ENCODE measurements around the gene LILRA1. TPM values are rescaled to one million over a fixed set of nuclear protein-coding genes. Genes with fewer than 3 reads are reported as not detected.
"Not testable (repeated sequence)": the region's sequence is repeated elsewhere in the genome, so short reads cannot be mapped to it uniquely, and the experiment has no call there.

Gene LILRA1
- total and polyA plus RNA-seq, 4 experiments from 2014 or later, result not detected

DNA sequence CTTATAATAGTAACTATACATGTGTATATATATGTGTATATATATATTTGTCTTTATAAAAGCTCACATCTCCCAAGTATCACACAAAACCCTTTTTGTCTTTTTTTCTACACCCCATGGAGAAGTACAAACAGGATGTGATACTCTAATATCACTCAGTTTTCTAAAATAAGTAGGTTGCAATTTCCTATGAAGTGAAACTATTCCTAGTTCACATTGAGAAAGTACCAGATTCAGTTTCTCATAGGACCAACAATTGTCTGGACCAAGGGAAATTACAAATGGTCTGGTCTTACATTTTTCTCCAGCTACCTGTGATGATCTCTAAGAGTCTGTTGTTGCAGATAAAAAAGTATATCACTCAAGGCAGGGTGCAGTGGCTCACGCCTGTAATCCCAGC lies 19.0 kb downstream of the LILRA1 start:
- no peak for DNase-seq
- Histone ChIP-seq H3K36me3 (ENCODE audit: insufficient read depth, low read length) (no peaks in the 10 kb centered on the region), H3K27ac (ENCODE audit: low read depth, low read length) (no peak overlapping the region), H3K4me3 (ENCODE audit: low read length in 2 of 2) (no peak overlapping the region), H3K27me3 (ENCODE audit: insufficient read depth, low read length) (no peaks in the 10 kb centered on the region), H3K9me3 (ENCODE audit: control insufficient read depth in 1 of 2, low read length in 2 of 2) (no peaks in the 10 kb centered on the region), H3K4me1 (ENCODE audit: insufficient read depth, low read length) (no peaks in the 10 kb centered on the region)
- POLR2A ChIA-PET (ENCODE audit: partially characterized antibody), result no interaction called here
- Mint-ChIP-seq H3K36me3 (no peaks in the 10 kb centered on the region), H3K27ac (no peak overlapping the region), H3K27me3 (peaks cover 9 to 10% of the 10 kb centered on the region in 2 donors), H3K9me3 (peaks cover 0 to 23% (median 9%) of the 10 kb centered on the region in 8 donors), H3K4me1 (no peaks in the 10 kb centered on the region), H3K4me3 (no peak overlapping the region)
- CTCF ChIA-PET (ENCODE audit: partially characterized antibody), result no interaction called here
- intact Hi-C loops (cut with micrococcal nuclease), result no loop called here

DNA sequence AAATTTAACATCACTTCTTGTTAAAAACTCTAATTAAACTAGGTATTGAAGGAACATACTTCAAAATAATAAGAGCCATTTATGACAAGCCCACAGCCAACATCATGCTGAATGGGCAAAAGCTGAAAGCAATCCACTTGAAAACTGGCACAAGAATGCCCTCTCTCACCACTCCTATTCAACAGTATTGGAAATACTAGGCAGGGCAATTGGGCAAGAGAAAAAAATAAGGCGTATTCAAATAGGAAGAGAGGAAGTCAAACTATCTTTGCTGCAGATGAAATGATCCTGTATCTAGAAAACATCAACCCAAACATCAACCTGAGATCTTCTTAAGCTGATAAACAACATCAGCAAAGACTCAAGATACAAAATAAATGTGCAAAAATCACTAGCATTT lies 21.3 kb downstream of the LILRA1 start:
- Histone ChIP-seq H3K4me1 (ENCODE audit: insufficient read depth, low read length) (no peaks in the 10 kb centered on the region), H3K36me3 (ENCODE audit: insufficient read depth, low read length) (no peaks in the 10 kb centered on the region), H3K27ac (ENCODE audit: low read depth, low read length) (no peak overlapping the region), H3K9me3 (ENCODE audit: control insufficient read depth in 1 of 2, low read length in 2 of 2) (no peaks in the 10 kb centered on the region), H3K27me3 (ENCODE audit: insufficient read depth, low read length) (no peaks in the 10 kb centered on the region), H3K4me3 (ENCODE audit: low read length in 2 of 2) (no peak overlapping the region)
- Mint-ChIP-seq H3K9me3 (peaks cover 0 to 23% (median 9%) of the 10 kb centered on the region in 8 donors), H3K27ac (no peak overlapping the region), H3K4me1 (no peaks in the 10 kb centered on the region), H3K4me3 (no peak overlapping the region), H3K27me3 (peaks cover 3 to 7% of the 10 kb centered on the region in 2 donors), H3K36me3 (no peaks in the 10 kb centered on the region)
- DNase-seq, result no peak
- POLR2A ChIA-PET (ENCODE audit: partially characterized antibody), result no interaction called here
- intact Hi-C loops (cut with micrococcal nuclease), result no loop called here
- CTCF ChIA-PET (ENCODE audit: partially characterized antibody), result no interaction called here

DNA sequence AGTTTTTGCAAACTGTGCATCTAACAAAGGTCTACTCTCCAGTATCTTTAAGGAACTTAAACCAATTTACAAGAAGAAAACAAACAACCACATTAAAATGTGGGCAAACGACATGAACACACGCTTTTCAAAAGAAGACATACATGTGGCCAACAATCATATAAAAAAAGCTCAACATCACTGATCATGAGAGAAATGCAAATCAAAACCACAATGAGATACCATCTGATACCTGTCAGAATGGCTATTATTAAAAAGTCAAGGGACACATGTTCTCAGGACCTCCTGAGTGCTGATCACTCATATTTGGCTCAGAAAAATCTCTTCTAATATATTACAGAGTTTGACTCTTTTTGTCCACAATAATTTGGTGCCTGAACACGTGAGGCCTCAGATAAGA lies 22.6 kb downstream of the LILRA1 start:
- H3K4me3 ChIP-seq (ENCODE audit: low read length in 2 of 2), result no peak overlapping the region
- POLR2A ChIA-PET (ENCODE audit: partially characterized antibody), result no interaction called here
- CTCF ChIA-PET (ENCODE audit: partially characterized antibody), result no interaction called here
- DNase-seq, result no peak
- no peak overlapping the region for H3K4me3 Mint-ChIP-seq
- H3K36me3 Mint-ChIP-seq, result no peaks in the 10 kb centered on the region
- no peaks in the 10 kb centered on the region for H3K9me3 ChIP-seq (ENCODE audit: control insufficient read depth in 1 of 2, low read length in 2 of 2)
- no peaks in the 10 kb centered on the region for H3K4me1 ChIP-seq (ENCODE audit: insufficient read depth, low read length)
- no peaks in the 10 kb centered on the region for H3K4me1 Mint-ChIP-seq
- H3K27me3 ChIP-seq (ENCODE audit: insufficient read depth, low read length), result no peaks in the 10 kb centered on the region
- intact Hi-C loops (cut with micrococcal nuclease), result no loop called here
- H3K27ac Mint-ChIP-seq, result no peak overlapping the region
- H3K27me3 Mint-ChIP-seq, result peaks cover 2 to 4% of the 10 kb centered on the region in 2 donors
- H3K9me3 Mint-ChIP-seq, result peaks cover 0 to 16% (median 8%) of the 10 kb centered on the region in 8 donors
- H3K36me3 ChIP-seq (ENCODE audit: insufficient read depth, low read length), result no peaks in the 10 kb centered on the region
- no peak overlapping the region for H3K27ac ChIP-seq (ENCODE audit: low read depth, low read length)

DNA sequence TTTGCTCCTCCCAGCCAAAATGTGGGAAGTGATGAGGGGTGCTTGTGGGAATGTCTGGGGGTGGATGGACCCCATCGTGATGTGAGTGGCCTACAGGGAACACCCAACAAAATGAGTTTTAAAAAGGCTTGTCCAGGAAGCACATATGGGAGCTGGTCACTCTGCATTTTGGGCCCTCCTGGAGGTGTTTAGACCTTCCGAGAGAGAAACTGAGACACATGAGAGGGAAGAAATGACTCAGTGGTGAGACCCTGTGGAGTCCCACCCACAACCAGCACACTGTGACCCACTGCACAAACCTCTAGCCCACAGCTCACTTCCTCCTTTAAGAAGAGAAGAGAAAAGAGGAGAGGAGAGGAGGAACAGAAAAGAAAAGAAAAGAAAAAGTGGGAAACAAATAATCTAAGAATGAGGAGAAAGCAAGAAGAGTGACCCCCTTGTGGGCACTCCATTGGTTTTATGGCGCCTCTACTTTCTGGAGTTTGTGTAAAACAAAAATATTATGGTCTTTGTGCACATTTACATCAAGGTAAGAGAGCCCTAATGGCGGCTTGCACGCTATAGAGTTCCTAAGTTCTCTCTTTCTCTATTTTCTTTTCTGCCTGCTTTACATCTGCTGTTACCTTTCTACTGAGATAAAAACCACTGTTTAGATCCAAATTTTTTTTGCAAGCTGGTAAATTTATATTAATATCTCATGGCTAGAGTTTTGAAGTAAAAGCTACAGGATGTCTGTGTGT lies 23.6 kb downstream of the LILRA1 start:
- Histone ChIP-seq H3K9me3 (ENCODE audit: control insufficient read depth in 1 of 2, low read length in 2 of 2) (no peaks in the 10 kb centered on the region), H3K27ac (ENCODE audit: low read depth, low read length) (no peak overlapping the region), H3K36me3 (ENCODE audit: insufficient read depth, low read length) (no peaks in the 10 kb centered on the region), H3K4me1 (ENCODE audit: insufficient read depth, low read length) (no peaks in the 10 kb centered on the region), H3K27me3 (ENCODE audit: insufficient read depth, low read length) (no peaks in the 10 kb centered on the region), H3K4me3 (ENCODE audit: low read length in 2 of 2) (no peak overlapping the region)
- peaks cover 0 to 16% (median 8%) of the 10 kb centered on the region in 8 donors for H3K9me3 Mint-ChIP-seq
- no peaks in the 10 kb centered on the region for H3K36me3 Mint-ChIP-seq
- ChIA-PET POLR2A (ENCODE audit: partially characterized antibody) (no interaction called here), CTCF (ENCODE audit: partially characterized antibody) (no interaction called here)
- H3K4me3 Mint-ChIP-seq, result no peak overlapping the region
- H3K4me1 Mint-ChIP-seq, result no peaks in the 10 kb centered on the region
- peaks cover 2 to 4% of the 10 kb centered on the region in 2 donors for H3K27me3 Mint-ChIP-seq
- DNase-seq, result no peak
- intact Hi-C loops (cut with micrococcal nuclease), result no loop called here
- no peak overlapping the region for H3K27ac Mint-ChIP-seq

DNA sequence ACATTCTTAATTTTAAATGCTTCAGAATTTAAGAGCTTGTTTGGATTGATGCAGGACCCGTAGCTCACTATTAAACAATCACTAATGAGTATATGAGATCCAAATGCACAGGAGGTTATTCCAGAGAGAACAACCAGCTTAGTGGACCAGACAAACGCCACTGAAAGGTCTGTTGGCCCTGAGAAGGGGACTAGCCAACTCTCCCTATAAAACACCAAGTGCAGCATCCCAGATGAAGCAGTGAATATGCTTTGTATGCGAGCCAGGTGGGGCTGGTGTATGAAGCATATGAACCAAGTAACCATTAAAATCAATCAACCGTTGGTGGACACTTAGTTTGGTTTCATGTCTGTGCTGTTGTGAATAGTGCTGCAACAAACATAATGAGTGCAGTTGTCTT lies 27.0 kb downstream of the LILRA1 start:
- Mint-ChIP-seq H3K9me3 (peaks cover 0 to 10% (median 0%) of the 10 kb centered on the region in 8 donors), H3K27ac (no peak overlapping the region), H3K4me3 (no peak overlapping the region), H3K27me3 (peaks cover 8% of the 10 kb centered on the region in 2 donors), H3K4me1 (peaks cover 0 to 2% (median 0%) of the 10 kb centered on the region in 4 donors), H3K36me3 (no peaks in the 10 kb centered on the region)
- ChIA-PET POLR2A (ENCODE audit: partially characterized antibody) (no interaction called here), CTCF (ENCODE audit: partially characterized antibody) (no interaction called here)
- Histone ChIP-seq H3K4me3 (ENCODE audit: low read length in 2 of 2) (no peak overlapping the region), H3K27ac (ENCODE audit: low read depth, low read length) (no peak overlapping the region), H3K9me3 (ENCODE audit: control insufficient read depth in 1 of 2, low read length in 2 of 2) (no peaks in the 10 kb centered on the region), H3K36me3 (ENCODE audit: insufficient read depth, low read length) (no peaks in the 10 kb centered on the region), H3K27me3 (ENCODE audit: insufficient read depth, low read length) (no peaks in the 10 kb centered on the region), H3K4me1 (ENCODE audit: insufficient read depth, low read length) (no peaks in the 10 kb centered on the region)
- DNase-seq, result no peak
- intact Hi-C loops (cut with micrococcal nuclease), result no loop called here

DNA sequence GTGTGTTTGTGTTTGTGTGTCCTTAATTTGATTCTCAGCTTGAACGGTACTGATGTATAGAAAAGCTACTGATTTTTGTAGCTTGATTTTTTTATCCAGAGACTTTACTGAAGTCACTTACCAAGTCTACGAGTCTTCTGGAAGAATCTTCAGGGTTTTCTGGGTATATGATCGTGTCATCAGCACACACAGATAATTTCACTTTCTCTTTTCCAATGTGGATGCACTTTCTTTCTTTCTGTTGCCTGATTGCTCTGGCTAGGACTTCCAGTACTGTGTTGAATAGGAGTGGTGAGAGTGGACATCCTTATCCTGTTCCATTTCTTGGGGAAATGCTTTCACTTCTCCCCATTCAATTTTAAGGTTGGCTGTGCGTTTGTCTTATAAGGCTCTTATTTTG lies 29.0 kb downstream of the LILRA1 start:
- Mint-ChIP-seq H3K9me3 (peaks cover 0 to 6% (median 0%) of the 10 kb centered on the region in 8 donors), H3K27me3 (peaks cover 16 to 17% of the 10 kb centered on the region in 2 donors), H3K4me3 (no peak overlapping the region), H3K36me3 (no peaks in the 10 kb centered on the region), H3K4me1 (peaks cover 0 to 2% (median 0%) of the 10 kb centered on the region in 4 donors), H3K27ac (peak overlapping the region in 1 of 7 donors; percentile 19)
- intact Hi-C loops (cut with micrococcal nuclease), result no loop called here
- no peak overlapping the region for H3K4me3 ChIP-seq (ENCODE audit: low read length in 2 of 2)
- ChIA-PET CTCF (ENCODE audit: partially characterized antibody) (no interaction called here), POLR2A (ENCODE audit: partially characterized antibody) (no interaction called here)
- H3K27me3 ChIP-seq (ENCODE audit: insufficient read depth, low read length), result no peaks in the 10 kb centered on the region
- no peaks in the 10 kb centered on the region for H3K4me1 ChIP-seq (ENCODE audit: insufficient read depth, low read length)
- no peaks in the 10 kb centered on the region for H3K9me3 ChIP-seq (ENCODE audit: control insufficient read depth in 1 of 2, low read length in 2 of 2)
- no peaks in the 10 kb centered on the region for H3K36me3 ChIP-seq (ENCODE audit: insufficient read depth, low read length)
- no peak overlapping the region for H3K27ac ChIP-seq (ENCODE audit: low read depth, low read length)
- no peak for DNase-seq

DNA sequence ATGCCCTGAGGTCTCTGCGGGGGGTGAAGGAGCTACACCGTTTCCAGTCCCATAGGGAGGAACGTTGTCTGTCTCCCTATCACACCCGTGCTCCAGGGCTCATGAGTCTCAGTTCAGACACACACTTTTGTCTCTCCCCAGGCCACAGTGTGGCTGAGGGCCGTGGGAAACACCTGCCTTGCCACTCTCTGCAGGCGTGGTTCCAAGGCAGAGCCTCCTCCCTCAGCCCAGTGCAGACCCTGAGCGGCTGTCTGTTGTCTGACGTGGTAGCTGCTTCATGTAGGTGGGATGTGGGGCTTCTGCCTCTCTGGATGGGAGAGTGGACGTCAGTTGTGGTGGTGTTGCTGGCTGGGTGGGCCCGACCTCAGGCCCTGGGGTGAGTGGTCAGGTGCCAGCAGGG lies 30.8 kb downstream of the LILRA1 start:
- H3K27me3 Mint-ChIP-seq, result peaks cover 24 to 30% of the 10 kb centered on the region in 2 donors
- H3K4me3 Mint-ChIP-seq; H3K4me1 ChIP-seq (ENCODE audit: insufficient read depth, low read length); H3K9me3 ChIP-seq (ENCODE audit: control insufficient read depth in 1 of 2, low read length in 2 of 2); intact Hi-C loops (cut with micrococcal nuclease); H3K27ac Mint-ChIP-seq; H3K4me1 Mint-ChIP-seq; H3K36me3 Mint-ChIP-seq; DNase-seq; H3K36me3 ChIP-seq (ENCODE audit: insufficient read depth, low read length); H3K4me3 ChIP-seq (ENCODE audit: low read length in 2 of 2); H3K9me3 Mint-ChIP-seq; H3K27me3 ChIP-seq (ENCODE audit: insufficient read depth, low read length); CTCF ChIA-PET (ENCODE audit: partially characterized antibody); POLR2A ChIA-PET (ENCODE audit: partially characterized antibody); H3K27ac ChIP-seq (ENCODE audit: low read depth, low read length): not testable (repeated sequence)

Data from CD4-positive, alpha-beta memory T cell (primary cell).